Lower leg skin (tissue), 3 donors: ENCODE results near the gene UBAP1L.

Source experiments
- POLR2A ChIP-seq, 2 donors: fragments of 450-650 bp; IDR thresholded peaks; one replicate each; pipeline ENCODE4 v1.6.1; 2016 to 2017; ENCODE audit warnings: antibody characterized with exemption in 2 of 2, mild to moderate bottlenecking in 1 of 2, moderate library complexity in 1 of 2
- TF ChIP-seq, protein P1 (sequence below), 3 donors: fragments of 450-650 bp; IDR thresholded peaks; one replicate each; pipeline ENCODE4 v1.5.1; 2016; ENCODE audit warnings: antibody characterized with exemption in 3 of 3, mild to moderate bottlenecking in 3 of 3, moderate library complexity in 2 of 3

DNA sequence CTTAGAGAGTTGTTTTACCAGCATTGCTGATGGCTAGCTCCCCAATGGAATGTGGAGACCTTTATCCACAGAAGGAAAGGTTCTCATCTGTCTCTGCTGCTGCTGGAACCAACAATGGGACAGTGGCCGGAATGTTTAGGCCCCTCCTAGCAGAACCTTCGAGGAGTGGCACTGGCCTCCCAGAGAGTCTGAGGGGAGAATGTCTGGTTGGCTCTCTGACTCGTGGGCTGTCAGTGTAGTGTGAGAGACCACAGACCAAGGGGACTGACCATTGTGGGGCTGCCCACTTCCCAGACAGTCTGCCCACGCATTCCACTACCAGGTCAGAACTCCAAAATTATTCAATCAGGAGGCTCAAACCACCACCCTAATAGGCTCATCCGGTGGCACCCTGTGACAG lies 52.3 kb downstream of the UBAP1L start:
- TF ChIP-seq, protein P1, sequence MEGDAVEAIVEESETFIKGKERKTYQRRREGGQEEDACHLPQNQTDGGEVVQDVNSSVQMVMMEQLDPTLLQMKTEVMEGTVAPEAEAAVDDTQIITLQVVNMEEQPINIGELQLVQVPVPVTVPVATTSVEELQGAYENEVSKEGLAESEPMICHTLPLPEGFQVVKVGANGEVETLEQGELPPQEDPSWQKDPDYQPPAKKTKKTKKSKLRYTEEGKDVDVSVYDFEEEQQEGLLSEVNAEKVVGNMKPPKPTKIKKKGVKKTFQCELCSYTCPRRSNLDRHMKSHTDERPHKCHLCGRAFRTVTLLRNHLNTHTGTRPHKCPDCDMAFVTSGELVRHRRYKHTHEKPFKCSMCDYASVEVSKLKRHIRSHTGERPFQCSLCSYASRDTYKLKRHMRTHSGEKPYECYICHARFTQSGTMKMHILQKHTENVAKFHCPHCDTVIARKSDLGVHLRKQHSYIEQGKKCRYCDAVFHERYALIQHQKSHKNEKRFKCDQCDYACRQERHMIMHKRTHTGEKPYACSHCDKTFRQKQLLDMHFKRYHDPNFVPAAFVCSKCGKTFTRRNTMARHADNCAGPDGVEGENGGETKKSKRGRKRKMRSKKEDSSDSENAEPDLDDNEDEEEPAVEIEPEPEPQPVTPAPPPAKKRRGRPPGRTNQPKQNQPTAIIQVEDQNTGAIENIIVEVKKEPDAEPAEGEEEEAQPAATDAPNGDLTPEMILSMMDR (IDR thresholded peaks at IDR 0.05), result no peak
- TF ChIP-seq POLR2A (IDR thresholded peaks at IDR 0.05), result no peak
